GM21576 (cell line): Measurements from ENCODE around the gene FXYD6.

Source experiments
- ATAC-seq: cut with Tn5 transposase; IDR thresholded peaks from one replicate; pipeline ENCODE4 v1.9.1; 2021; ENCODE audit warnings: mild to moderate bottlenecking, moderate library complexity; ENCODE audit not compliant: unreplicated experiment

FXYD6 gene

DNA sequence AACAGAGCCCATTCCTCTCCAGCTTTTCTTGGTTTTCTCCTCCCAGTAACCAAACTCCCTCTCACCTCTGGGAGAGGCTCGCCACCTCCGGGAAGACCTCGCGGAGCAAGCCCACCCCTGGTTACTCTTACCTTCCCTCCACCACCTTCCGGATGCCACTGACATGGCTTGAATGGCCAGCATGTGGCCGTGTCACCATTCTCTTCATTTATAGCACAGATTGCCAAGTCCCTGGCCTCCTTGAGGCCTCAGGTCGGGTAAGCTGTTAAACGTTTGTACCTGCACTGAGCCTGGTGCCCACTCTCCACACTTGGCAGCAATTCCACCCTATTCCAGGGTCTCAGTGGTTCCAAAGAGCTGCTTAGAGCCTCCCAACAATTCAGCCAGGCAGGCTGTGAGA is 43.9 kb downstream of the FXYD6 start:
- no peak for ATAC-seq

DNA sequence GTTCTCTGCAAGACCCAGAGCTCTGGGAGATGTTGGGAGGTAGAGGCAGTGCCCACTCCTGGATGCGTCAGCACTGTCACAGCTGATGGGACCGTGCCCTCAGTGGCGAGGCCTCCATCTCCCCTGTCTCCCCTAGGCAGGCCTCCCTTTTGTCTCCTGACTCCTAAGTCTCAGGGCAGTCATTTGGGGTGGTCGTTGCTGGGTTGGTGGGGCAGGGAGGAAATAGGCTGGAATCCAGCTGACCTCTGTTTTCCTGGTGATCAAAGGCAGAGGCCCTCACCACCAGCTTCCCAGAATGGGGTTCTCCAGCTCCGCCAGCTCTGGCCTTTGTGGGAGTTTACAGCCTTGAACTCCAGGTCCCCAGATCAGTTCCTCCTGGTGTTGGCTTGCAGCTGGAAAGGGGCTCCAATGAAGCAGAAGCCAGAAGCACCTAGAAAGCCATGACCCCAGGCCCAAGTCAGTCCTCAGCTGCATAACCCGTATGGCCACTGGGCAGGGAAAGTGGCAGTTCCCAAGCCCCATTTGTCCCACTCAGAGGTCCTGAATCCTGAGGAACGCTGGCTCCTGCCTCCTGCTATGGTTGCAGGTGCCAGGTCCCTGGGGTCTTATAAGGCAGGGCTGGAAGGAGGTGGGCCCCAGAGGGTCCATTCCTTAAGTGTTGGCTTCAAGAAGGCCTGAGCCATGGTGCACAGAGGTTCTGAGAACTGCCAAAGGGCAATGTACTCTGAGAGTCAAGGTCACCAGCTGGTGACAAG is 44.6 kb downstream of the FXYD6 start:
- no peak for ATAC-seq

DNA sequence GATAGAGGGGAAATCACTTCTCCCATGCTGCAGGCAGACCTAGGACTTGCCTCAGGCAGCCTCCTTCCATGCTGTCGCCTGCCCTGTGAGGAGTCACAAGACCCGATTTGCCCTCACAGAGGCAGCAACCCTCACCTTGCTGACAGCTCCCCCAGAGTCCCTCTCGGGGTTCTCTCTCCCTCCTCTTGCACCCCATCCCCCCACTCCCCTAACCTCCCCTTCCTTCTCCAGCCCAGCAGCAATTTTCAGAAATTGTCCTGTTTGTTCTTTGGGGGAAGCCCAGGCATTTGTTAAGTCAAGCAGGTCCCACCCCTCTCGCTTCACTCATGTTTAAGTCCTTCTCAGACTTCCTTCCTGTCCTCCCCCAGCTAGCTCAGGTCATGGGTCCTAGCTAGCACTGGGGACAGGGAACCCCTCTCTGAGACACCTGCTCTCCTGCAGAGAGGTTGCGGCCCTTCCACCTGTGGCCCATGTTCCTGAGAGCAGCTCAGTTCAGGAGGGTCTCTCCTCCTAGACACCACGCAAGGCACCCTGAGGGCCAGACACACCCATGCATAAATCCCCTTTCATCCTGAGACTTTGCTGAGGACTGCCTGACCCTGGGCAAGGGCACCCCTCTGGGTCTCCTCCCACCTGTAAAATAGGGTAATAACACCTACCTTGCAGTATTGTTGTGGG is 45.6 kb downstream of the FXYD6 start:
- no peak for ATAC-seq

DNA sequence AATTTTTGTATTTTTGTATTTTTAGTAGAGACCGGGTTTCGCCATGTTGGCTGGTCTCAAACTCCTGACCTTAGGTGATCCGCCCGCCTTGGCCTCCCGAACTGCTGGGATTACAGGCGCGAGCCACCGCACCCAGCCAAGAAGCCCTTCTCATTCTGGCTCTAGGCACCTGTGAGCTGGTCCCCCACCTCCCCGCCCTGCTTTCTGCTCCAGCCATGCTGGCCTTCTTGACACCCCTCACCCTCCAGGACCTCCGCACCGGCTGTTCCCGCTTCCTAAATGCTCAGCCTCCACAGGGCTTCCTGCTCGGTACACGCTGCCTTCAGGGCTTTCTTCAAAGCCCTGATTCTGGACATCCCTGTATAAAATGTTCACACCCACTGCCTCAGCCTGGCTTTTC is 46.4 kb downstream of the FXYD6 start:
- ATAC-seq: no peak

DNA sequence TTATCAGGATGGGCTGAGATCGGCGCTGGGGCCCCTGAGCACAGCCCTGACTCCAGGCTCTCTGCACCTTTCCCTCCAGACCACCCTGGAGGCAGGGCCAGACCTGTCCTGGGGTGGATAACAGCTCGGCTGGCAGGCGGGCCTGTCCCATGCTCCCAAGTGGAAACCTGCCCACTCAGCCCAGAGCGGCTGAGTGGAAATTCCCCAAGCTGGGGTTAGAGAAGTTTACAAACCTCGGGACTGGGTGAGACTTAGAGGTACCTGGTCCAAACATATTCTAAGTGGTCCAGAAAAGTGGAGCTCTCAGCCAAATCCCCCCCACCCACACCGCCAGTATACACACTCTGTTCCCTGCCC is 47.1 kb downstream of the FXYD6 start:
- ATAC-seq: no peak

DNA sequence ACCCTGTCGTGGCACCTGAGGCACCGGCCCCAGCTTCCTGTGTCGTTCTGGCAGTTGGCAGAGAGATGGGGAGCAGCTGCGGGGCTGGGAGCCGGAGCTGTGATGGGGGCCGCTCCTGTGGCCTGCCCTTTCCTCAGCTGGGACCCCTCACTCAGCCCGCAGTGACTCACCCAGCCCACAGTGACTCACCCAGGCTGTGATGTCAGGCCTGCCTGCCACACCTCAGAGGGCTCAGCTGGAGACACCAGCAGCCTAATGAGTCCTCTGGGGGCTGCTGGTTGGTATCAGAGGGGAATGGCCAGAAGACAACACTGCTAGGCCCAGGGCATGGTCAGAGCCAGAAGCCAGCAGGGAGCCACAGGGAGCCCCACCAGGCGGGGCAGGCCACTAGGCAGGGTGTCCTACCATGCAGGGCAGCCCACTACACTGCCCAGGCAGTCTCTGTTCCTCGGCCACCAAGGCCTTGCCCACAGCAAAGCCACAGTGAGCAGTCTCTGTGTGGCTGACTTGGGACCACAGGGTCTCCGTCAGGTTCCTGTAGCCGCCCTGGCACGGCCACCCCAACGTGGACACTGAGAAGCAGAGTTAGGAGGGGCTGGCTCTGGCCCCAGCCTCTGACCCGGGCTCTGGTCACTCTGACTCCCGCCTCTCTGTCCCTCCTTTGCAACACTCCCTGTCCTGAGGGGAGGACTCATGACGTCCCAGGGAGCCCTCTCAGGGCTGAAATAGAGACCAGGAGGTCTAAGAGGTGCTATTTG is 47.7 kb downstream of the FXYD6 start:
- ATAC-seq: no peak

DNA sequence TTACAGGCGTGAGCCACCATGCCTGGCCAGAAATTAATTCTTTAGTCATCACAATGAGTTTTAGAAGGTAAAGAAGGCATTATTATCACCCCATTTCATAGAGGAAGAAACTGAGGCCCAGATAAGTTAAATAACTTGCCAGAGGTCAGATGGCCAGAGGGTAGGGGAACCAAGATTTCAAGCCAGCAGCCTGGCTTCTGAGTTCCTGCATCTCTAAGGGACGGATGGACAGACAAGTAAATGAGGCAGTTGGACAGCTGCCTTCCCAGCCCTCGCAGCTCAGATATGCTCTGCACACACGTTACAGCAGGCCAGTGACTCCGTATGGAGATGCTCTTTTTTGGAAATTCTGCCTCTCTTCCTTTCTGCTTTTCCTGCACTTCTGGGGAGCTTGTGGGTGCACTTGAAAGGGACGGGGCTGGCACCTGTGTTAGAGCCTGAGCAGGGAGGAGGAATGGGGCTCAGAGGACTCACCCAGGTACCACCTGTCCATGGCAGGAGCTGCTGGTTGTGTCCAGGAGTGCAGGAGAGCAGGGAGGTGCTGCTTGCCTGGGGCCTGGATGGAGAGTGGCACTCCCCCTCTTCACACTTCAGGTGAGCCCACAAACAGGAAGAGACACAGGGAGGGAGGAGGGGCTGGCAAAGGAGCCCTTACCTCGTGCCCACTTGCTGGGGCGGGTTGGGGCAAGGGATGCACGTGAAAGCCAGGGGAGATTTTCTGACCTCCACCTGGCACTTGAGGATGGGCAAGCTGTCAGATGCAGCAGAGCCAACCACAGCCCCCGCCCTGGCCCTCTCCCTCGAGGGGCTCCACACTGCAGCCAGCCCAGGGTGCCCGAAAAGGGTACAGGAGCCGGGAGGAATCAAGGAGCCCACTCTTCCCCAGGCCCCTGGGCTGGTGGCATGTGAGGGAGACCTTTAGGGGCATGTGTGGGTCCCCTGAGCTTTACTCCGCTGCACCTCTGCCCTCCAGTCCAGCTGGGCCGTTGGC is 48.6 kb downstream of the FXYD6 start:
- ATAC-seq: no peak

DNA sequence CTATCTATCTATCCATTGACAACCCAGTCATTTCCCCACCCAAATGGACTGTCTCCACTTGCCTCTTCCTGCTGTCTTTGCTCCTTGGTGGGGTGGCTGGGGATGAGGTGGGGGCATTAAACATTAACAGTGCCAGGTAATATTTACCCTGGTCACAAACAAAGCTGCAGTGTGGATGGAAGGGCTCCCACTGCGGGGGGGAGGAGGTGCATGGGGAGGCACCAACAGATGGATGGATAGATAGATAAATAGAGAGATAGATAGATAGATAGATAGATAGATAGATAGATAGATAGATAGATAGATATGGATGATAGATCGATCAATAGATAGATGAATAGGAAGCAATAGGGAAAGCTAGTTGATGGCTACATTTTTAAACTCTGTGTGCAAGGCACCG is 49.6 kb downstream of the FXYD6 start:
- no peak for ATAC-seq

DNA sequence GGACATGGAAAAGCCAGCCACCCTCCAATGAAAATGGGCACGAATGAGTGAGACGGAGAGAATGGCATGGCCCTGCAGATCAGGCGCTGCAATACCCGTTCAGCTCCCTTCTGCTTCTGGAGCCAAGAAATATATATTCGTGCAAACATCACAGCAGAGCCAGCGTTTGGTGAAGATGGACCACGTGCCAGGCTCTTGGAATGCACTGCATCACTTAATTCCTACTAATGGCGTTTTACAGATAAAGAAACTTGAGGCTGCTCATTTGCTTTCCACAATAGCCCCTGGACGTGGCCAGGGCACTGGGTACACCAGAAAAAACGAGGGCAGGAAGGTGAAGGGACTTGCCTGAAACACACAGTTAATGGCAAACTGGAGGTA is 50.3 kb downstream of the FXYD6 start:
- ATAC-seq: no peak

DNA sequence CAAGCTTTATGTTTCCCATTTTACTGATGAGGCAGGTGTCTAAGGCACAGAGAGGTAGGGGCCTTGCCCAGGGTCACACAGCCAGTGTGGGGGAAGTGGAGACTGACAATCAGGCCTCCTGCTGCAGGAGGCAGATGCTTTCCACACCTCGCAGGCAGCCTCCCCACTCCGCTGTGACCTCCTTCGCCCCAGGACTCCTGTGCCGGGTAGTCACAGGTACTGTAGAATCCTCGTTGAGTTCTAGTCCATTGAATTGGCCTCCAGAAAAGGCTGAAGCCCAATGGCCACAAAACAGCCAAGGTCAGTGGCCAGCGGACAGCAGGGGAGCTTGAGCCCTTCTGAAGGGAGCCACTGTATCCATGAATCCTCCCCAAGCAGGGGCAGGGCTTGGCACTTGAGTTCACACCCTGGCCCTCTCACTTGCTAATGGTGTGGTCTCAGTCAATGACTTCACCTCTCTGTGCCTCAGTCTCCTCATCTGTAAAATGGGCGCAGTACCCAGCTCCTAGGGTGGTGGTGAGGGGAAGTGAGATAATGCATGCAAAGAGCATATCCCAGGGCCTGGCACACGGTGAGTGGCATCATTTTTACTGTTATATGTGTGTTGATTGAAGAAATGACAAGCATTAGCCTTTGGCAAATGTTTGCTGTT is 50.8 kb downstream of the FXYD6 start:
- ATAC-seq: no peak

DNA sequence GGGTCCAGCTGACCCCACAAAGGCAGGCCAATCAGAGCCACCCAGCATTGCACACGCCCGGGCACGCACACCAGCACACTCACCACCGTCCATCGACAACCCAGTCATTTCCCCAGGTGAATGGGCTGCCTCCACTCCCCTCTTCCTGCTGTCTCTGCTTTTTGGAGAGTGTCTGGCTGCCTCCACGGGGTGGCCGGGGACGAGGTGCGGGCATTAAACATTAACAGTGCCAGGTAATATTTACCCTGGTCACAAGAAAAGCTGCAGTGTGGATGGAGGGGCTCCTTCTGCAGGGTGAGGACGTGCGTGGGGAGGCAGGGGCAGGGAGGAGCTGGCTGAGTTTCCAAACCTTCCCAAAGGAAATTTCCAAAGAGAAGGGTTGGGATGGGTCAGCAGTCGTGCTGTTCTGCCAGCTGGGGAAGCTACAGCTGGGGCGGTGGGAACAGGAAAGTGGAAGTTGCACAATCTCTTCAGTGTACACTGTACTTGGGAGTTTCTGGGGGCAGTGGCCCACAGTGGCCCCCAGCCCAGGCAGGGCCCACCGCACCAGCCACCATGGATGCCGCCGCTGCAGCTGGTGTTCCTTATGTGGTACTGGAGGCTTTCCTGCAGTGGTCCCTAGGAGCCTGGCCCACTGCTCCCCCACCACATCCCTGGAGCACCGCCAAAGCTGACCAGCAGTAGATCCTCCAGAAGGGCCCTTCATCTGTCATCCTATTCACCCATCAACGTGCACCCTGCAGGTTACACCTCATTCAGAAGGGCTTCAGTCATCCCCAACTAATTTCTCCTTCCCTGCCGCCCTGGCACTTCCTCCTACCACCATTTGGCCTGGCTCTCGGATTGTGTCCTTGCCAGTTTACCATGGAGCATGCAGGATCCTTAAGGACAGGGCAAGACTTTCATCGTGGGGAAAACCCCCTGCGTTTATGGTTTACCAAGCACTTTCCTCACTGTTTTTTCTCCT is 51.6 kb downstream of the FXYD6 start, which contains the start of gene FXYD2:
Gene FXYD2, minus strand, starts transcription at position 174 of the 967 bp plus-strand sequence. Its CDS starts 66 bp downstream, at position 108.
- ATAC-seq: no peak

DNA sequence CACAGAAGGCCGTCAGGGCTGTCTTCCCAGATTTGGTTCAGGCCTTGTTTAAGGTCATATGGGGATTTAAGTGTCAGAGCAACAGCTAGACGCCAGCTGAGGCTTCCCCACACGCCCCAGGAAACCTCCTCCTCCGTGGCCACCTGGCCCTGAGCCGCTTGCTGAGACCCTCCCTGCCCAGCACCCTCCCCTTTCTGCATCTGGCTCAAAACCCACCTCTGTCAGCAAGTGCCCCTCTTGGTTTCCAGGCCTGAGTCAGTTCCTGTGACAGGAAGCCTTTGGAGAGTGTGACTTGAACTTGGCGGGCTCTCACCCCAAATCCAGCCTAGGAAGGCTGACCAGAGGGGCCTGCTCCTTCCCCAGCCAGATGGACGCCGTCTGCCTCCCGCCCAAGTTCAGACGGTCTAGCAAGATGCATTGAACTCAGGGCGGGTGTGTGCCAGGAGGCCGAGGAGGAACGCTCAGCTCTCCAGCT is 52.5 kb downstream of the FXYD6 start:
- no peak for ATAC-seq

DNA sequence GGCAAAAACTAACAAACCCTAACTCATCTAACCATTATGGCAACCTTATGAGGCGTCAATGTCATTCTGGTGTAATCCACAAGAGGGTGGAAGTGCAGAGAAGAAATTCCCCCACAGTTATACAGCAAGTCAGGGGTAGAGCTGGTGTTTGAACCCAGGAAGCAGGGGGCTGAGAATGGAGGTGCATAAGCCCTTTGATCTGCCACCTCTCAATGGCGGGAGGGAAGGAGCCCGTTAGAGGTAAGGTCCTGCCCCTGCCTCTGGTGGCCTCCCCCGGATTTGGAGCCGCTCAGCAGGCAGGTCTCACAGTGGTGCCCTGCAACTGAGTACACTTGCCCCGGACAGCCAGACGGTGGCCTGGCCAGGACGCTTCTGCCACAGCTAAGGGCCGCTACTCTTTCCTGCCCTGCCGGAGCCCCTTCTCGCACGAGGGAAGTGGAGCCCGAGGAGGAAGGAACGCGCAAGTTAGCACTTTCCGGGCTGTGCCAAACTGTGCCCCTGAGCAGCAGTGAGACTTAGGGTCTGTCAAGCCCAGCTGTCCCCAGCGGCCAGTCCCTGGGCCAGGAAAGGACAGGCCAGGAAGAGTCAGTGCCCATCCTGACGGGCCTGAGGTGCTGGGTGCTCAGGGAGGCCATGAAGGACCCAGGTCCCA is 53.0 kb downstream of the FXYD6 start:
- no peak for ATAC-seq

DNA sequence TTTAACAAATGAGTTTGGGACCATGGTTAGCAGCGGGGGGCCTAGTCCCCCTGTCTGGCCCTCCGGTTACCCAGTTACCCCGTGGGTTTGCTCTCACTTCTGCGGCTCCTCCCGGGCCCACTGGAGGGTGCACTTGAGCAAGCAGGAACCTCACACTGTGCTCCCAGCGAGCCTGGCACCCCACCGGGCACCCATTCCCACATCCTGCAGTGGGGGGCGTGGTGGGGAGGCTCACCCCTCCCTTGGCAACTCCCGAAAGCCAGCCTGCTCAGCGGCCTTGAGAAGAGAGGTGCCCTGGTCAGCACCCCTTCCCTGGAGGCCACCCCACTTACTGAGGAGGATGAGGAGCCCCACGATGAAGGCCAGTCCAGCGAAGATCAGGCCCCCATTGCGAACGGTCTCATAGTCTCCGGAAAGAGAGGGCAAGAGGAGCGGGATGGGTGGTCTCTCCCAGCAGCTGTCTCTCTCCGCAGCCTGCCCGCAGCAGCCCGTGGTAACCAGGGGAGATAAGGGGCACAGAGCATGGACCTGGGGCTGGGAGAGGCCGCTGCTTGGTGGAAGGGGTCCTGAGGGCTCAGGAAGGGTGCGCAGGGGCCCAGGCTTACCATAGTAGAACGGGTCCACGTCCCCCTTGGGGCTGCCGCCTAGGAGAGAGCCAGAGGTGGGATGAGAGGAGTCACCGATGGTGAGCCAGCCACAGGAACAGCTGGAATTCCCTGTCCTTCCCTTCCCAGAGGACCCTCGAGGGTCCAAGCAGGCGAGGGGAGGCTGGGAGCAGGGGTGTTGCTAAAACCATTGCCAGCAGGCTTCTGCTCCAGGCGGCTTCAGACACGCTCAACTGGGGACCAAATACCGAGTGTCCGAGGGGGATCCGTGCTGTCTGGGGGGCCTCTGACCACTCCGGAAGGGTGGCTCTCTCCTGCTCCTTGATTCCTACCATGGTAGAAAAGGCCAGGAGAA is 54.1 kb downstream of the FXYD6 start:
- no peak for ATAC-seq

DNA sequence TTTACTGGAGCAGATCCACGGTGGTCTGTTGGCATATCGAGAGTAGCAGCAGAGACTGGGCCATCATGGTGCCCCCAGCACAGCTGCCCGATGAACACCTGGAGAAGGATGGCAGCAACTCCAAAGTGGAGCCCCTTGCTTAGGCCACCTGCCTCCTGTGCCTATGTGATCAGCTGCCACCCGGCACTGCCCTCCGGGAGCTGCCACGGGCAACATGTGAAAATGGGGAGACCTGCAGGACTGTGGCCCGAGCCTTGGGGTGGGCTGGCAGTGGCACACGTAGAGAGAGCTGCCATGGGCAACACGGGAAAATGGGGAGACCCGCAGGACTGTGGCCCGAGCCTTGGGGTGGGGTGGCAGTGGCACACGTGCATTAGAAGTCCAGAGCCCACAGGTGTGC is 55.0 kb downstream of the FXYD6 start:
- no peak for ATAC-seq

DNA sequence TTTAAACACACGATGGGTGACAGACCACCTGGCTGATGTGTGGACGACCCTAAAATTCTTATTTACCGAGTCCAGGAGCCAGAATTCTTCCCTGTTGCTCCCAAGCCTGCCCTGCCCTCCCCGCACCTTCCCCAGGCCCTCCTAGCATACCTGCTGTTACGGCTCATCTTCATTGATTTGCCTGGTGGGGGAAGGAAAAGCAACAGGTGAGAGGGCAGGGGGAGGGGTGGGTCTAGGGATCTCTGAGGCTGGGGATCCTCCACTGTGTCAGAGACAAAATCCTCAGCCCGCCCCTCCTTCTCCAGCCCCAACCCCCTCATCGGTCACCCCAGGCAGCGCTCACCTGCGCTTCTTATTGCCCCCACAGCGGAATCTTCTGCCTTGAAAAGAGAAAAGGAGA is 55.9 kb downstream of the FXYD6 start:
- ATAC-seq: no peak

DNA sequence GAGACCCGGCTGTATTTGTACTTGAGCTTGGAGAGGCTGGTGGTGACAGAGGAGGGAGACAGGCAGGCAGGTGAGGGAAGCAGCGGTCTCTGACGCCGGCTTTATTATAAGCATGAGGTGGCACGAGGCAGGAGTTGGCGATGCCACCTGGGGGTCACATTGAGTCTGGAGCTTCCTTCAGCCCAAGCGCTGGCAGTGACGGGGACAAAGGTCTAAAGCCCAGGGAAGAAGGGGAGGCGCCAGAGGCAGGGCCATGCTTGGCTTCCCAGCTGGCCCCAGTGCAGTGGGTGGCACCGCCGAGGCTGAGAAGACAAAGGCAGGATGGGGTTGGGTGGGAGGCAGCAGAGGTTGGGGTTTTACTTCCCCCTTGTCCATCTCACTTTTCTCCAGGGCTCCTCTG is 56.4 kb downstream of the FXYD6 start:
- ATAC-seq: no peak
